Neural progenitor cell (in vitro differentiated cells): ENCODE results near the gene CYB5R4.

ENCODE experiments used
- CTCF ChIP-seq: fragments of 200-600 bp; sonication (generic); IDR thresholded peaks from 2 replicates; pipeline ENCODE4 v1.5.1; 2017; ENCODE audit warnings: antibody characterized with exemption, mild to moderate bottlenecking
- EZH2 ChIP-seq: fragments of 200-600 bp; sonication (generic); IDR thresholded peaks from 2 replicates; pipeline ENCODE4 v1.6.1; 2017; ENCODE audit warnings: antibody characterized with exemption, mild to moderate bottlenecking, moderate library complexity
- EZH2phosphoT487 ChIP-seq: fragments of 200-600 bp; sonication (generic); IDR thresholded peaks from 2 replicates; pipeline ENCODE4 v1.6.1; 2017; ENCODE audit warnings: antibody characterized with exemption

DNA sequence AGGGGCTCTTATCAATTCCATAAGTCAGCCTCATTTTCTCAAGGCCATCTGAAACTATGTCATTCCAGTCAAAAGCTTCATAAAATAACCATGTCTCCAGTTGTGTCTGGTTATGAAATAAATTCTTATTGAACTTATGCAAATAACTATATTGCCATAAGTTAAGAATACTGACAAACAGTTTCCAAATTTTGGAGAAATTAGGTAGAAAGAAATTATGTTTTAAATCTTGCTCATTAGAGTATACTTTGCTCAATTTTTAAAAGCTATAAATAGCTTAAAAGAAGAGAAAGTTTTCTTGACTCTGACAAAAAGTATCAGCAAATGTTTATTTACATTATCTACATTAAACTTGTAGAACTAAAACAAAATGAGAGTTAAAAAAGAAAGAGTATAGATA, 111.1 kb downstream of the CYB5R4 start:
- TF ChIP-seq CTCF (no peak), EZH2 (no peak), EZH2phosphoT487 (no peak)
